NB4 (cell line): ENCODE results near the gene GNA15.

Experiments used
- DNase-seq: peaks from one replicate; pipeline ENCODE4 v3.0.0; 2010; ENCODE audit warnings: low read depth
- H3K4me3 ChIP-seq: one replicate; pipeline ENCODE4 v1.5.1; 2011; ENCODE audit warnings: mild to moderate bottlenecking, low read depth, low read length, moderate library complexity
- CTCF ChIP-seq: IDR thresholded peaks from one replicate; pipeline ENCODE4 v1.5.1; 2012; ENCODE audit warnings: low read depth, low read length
- MAX ChIP-seq: IDR thresholded peaks from 2 replicates; pipeline ENCODE4 v1.6.1; 2011; ENCODE audit warnings: low read depth, low read length
- MYC ChIP-seq: IDR thresholded peaks from 2 replicates; pipeline ENCODE4 v1.6.1; 2011; ENCODE audit warnings: low read depth, low read length
- POLR2A ChIP-seq: IDR thresholded peaks from 2 replicates; pipeline ENCODE4 v1.6.1; 2011; ENCODE audit warnings: mild to moderate bottlenecking; ENCODE audit not compliant: insufficient read length; ENCODE audit errors: extremely low read depth

The GNA15 gene

GRCh38 chr19:3113100-3114017 is 22.5 kb upstream of the GNA15 start:
- no peak for DNase-seq
- TF ChIP-seq MYC (no peak), CTCF (no peak), POLR2A (no peak), MAX (no peak)
- H3K4me3 ChIP-seq, result no peak overlapping the region

GRCh38 chr19:3114018-3114726 is 21.7 kb upstream of the GNA15 start:
- no peak overlapping the region for H3K4me3 ChIP-seq
- DNase-seq, result no peak
- TF ChIP-seq POLR2A (no peak), MYC (no peak), MAX (no peak), CTCF (no peak)

- TF ChIP-seq MYC (no peak), CTCF (no peak), POLR2A (no peak), MAX (no peak)
- no peak for DNase-seq
- H3K4me3 ChIP-seq, result no peak overlapping the region
These were observed 21.0 kb upstream of the GNA15 start for GRCh38 chr19:3114811-3115210.

GRCh38 chr19:3115411-3115810 is 20.4 kb upstream of the GNA15 start:
- TF ChIP-seq MYC (no peak), CTCF (no peak), MAX (no peak), POLR2A (no peak)
- DNase-seq, result no peak
- H3K4me3 ChIP-seq, result no peak overlapping the region

- DNase-seq, result no peak
- no peak for TF ChIP-seq CTCF
- H3K4me3 ChIP-seq, result no peak overlapping the region
These were observed 19.8 kb upstream of the GNA15 start for GRCh38 chr19:3115916-3116602.
